Mesenchymal stem cell (in vitro differentiated cells and primary cell): ENCODE data around the gene TGFB3.

ENCODE experiments used
- DNase-seq: peaks from one replicate; pipeline ENCODE4 v3.0.0-alpha.2; 2013
- H2AFZ ChIP-seq: one replicate; pipeline ENCODE4 v1.6.1; 2013; ENCODE audit warnings: low read depth, mild to moderate bottlenecking, control low read depth, inconsistent platforms, low read length, moderate library complexity
- H2AK5ac ChIP-seq: 2 replicates; pipeline ENCODE4 v1.6.1; 2013; ENCODE audit warnings: low read length, moderate library complexity, mild to moderate bottlenecking, inconsistent platforms; ENCODE audit not compliant: severe bottlenecking
- H2BK120ac ChIP-seq: one replicate; pipeline ENCODE4 v1.6.1; 2013; ENCODE audit warnings: low read depth, mild to moderate bottlenecking, inconsistent platforms, low read length, moderate library complexity
- H2BK12ac ChIP-seq, 2 experiments: one replicate each; pipeline ENCODE4 v1.6.1; 2013; ENCODE audit warnings: inconsistent platforms in 2 of 2, low read length in 2 of 2, mild to moderate bottlenecking in 2 of 2, moderate library complexity in 2 of 2, control low read depth in 1 of 2
- H2BK15ac ChIP-seq: one replicate; pipeline ENCODE4 v1.6.1; 2013; ENCODE audit warnings: mild to moderate bottlenecking, low read depth, inconsistent platforms; ENCODE audit not compliant: poor library complexity, severe bottlenecking
- H2BK5ac ChIP-seq: 2 replicates; pipeline ENCODE4 v1.6.1; 2013; ENCODE audit warnings: low read depth, mild to moderate bottlenecking, low read length, control low read depth, inconsistent platforms; ENCODE audit not compliant: poor library complexity, severe bottlenecking
- H3K14ac ChIP-seq, 2 experiments: one replicate each; pipeline ENCODE4 v1.6.1; 2013; ENCODE audit warnings: inconsistent platforms in 2 of 2, low read length in 2 of 2, control low read depth in 1 of 2, mild to moderate bottlenecking in 1 of 2, moderate library complexity in 1 of 2
- H3K18ac ChIP-seq, 2 experiments: one replicate each; pipeline ENCODE4 v1.6.1; 2013; ENCODE audit warnings: inconsistent platforms in 2 of 2, low read length in 2 of 2, control low read depth in 1 of 2, low read depth in 1 of 2, mild to moderate bottlenecking in 1 of 2
- H3K23ac ChIP-seq, 2 experiments: one replicate each; pipeline ENCODE4 v1.6.1; 2013; ENCODE audit warnings: inconsistent platforms in 2 of 2, low read length in 2 of 2, mild to moderate bottlenecking in 2 of 2, moderate library complexity in 2 of 2, control low read depth in 1 of 2
- H3K27ac ChIP-seq: 2 replicates; pipeline ENCODE4 v1.5.1; 2013; ENCODE audit warnings: mild to moderate bottlenecking, moderate library complexity, low read length, control low read depth, inconsistent platforms; ENCODE audit not compliant: poor library complexity, severe bottlenecking
- H3K27me3 ChIP-seq, 2 experiments: 2 replicates each; pipeline versions ENCODE4 v1.6.1 to v1.7.0; 2013; ENCODE audit warnings: low read length in 2 of 2, mild to moderate bottlenecking in 2 of 2, moderate library complexity in 2 of 2, control low read depth in 1 of 2, inconsistent platforms in 1 of 2; ENCODE audit not compliant: control insufficient read depth in 1 of 2, insufficient read depth in 1 of 2
- H3K36me3 ChIP-seq, 2 experiments: 2 replicates each; pipeline versions ENCODE4 v1.6.1 to v1.7.0; 2013; ENCODE audit warnings: low read length in 2 of 2, control low read depth in 1 of 2, inconsistent platforms in 1 of 2, low read depth in 1 of 2, mild to moderate bottlenecking in 1 of 2; ENCODE audit not compliant: insufficient read depth in 2 of 2, control insufficient read depth in 1 of 2
- H3K4ac ChIP-seq, 2 experiments: one replicate each; pipeline ENCODE4 v1.6.1; 2013; ENCODE audit warnings: inconsistent platforms in 2 of 2, low read length in 2 of 2, mild to moderate bottlenecking in 2 of 2, moderate library complexity in 2 of 2, control low read depth in 1 of 2, low read depth in 1 of 2
- H3K4me1 ChIP-seq: 2 replicates; pipeline ENCODE4 v1.6.1; 2013; ENCODE audit warnings: low read depth, low read length, control low read depth; ENCODE audit not compliant: control insufficient read depth, insufficient read depth
- H3K4me2 ChIP-seq: 2 replicates; pipeline ENCODE4 v1.6.1; 2013; ENCODE audit warnings: low read length, mild to moderate bottlenecking, inconsistent platforms; ENCODE audit not compliant: poor library complexity, severe bottlenecking
- H3K4me3 ChIP-seq, 2 experiments: 2 replicates each; pipeline versions ENCODE4 v1.5.1 to v1.7.0; 2013; ENCODE audit warnings: low read length in 2 of 2, mild to moderate bottlenecking in 2 of 2, control low read depth in 1 of 2, low read depth in 1 of 2; ENCODE audit not compliant: insufficient read depth in 1 of 2
- H3K79me1 ChIP-seq: replicated peaks from 2 replicates; pipeline ENCODE4 v1.6.1; 2013; ENCODE audit warnings: mild to moderate bottlenecking, control low read depth, low read length, inconsistent platforms; ENCODE audit not compliant: poor library complexity, severe bottlenecking
- H3K9ac ChIP-seq: 2 replicates; pipeline ENCODE4 v1.7.0; 2013; ENCODE audit warnings: mild to moderate bottlenecking, low read length, moderate library complexity
- H3K9me3 ChIP-seq: 2 replicates; pipeline ENCODE4 v1.7.0; 2013; ENCODE audit warnings: mild to moderate bottlenecking, low read length; ENCODE audit not compliant: control insufficient read depth
- H4K8ac ChIP-seq: one replicate; pipeline ENCODE4 v1.6.1; 2013; ENCODE audit warnings: inconsistent platforms, mild to moderate bottlenecking, low read length, moderate library complexity
- H4K91ac ChIP-seq: one replicate; pipeline ENCODE4 v1.6.1; 2013; ENCODE audit warnings: mild to moderate bottlenecking, low read length, inconsistent platforms
- WGBS: methylation state at CpG from one replicate; pipeline ENCODE4 v1.1.7; 2013; ENCODE audit warnings: mixed read lengths; 5-methylcytosine and 5-hydroxymethylcytosine counted together

The TGFB3 gene

DNA sequence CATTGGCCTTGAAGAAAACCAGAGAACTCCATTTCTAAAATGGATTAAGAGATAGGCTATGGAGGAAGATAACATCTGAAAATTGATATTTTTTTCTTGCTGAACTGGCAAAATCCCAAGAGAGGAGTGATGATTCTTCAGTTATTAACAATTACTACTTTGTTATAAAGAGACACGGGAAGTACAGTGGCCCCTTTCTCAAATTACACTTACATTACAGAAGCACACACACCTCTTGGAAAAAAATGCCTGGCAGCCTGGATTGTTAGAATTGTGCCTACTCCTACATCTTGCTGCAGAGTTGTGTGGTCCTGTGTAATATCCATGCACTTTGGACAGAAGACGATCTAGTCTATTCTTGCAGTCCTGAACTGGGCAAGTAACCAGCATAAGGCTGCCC, 71.7 kb downstream of the TGFB3 start:
- no peak overlapping the region for H2BK15ac ChIP-seq

DNA sequence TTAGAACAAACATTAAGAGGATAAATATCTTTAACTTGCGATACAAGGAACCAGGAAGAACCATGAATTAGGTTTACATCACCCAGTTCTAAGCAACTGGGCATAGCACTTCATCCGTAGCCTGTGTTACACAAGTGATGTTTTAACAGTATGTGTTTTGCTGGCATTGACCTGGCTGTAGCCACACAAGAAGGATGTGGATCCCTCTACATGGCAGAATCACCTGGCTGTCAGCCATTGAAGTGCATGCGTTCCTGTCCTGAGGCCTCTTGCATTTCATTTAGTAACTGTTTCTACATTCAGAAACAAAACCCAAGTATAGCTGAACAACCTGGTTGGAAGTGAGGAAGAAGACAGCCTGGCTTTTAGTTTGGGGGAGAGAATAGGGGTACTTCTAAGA, 72.2 kb downstream of the TGFB3 start:
- H3K27ac ChIP-seq = no peak overlapping the region
- H3K4ac ChIP-seq = no peak overlapping the region
- H2BK120ac ChIP-seq = no peak overlapping the region

More for the DNA sequence above, 71.7 kb downstream of the TGFB3 start:
- no peak overlapping the region for H3K27ac ChIP-seq
- no peak for DNase-seq
- H3K79me1 ChIP-seq = peaks cover 7% of the 10 kb centered on the region
- H3K4ac ChIP-seq = no peak overlapping the region
- H3K14ac ChIP-seq = no peak overlapping the region
- H3K23ac ChIP-seq = no peak overlapping the region
- H2AK5ac ChIP-seq = no peak overlapping the region
- no peaks in the 10 kb centered on the region for H3K9me3 ChIP-seq
- no peaks in the 10 kb centered on the region for H3K27me3 ChIP-seq
- H3K36me3 ChIP-seq = peaks cover 3 to 7% of the 10 kb centered on the region in 2 experiments
- peaks cover 2% of the 10 kb centered on the region for H3K4me1 ChIP-seq
- WGBS = 84% methylated on average over 2 of the region's 2 CpGs
- no peak overlapping the region for H2BK12ac ChIP-seq
- H2BK5ac ChIP-seq = no peak overlapping the region
- H2BK120ac ChIP-seq = no peak overlapping the region
- H4K8ac ChIP-seq = no peak overlapping the region
- no peak overlapping the region for H3K9ac ChIP-seq
- H3K4me2 ChIP-seq = no peak overlapping the region
- no peak overlapping the region for H3K4me3 ChIP-seq
- H4K91ac ChIP-seq = no peak overlapping the region
- no peak overlapping the region for H3K18ac ChIP-seq
- H2AFZ ChIP-seq = no peak overlapping the region

More for the DNA sequence above, 72.2 kb downstream of the TGFB3 start:
- Histone ChIP-seq H3K36me3 (peaks cover 3 to 7% of the 10 kb centered on the region in 2 experiments), H2AK5ac (no peak overlapping the region), H4K8ac (no peak overlapping the region), H2BK15ac (no peak overlapping the region), H2BK12ac (no peak overlapping the region), H3K23ac (no peak overlapping the region), H3K14ac (no peak overlapping the region), H3K9me3 (no peaks in the 10 kb centered on the region), H3K27me3 (no peaks in the 10 kb centered on the region), H2AFZ (no peak overlapping the region), H3K9ac (no peak overlapping the region), H3K18ac (no peak overlapping the region), H4K91ac (no peak overlapping the region), H3K4me2 (no peak overlapping the region), H3K79me1 (peaks cover 7% of the 10 kb centered on the region), H3K4me3 (no peak overlapping the region), H2BK5ac (no peak overlapping the region), H3K4me1 (peaks cover 2% of the 10 kb centered on the region)
- WGBS = 100% methylated on average over 2 of the region's 3 CpGs
- no peak for DNase-seq
